GM18517 (cell line): ENCODE measurements around the gene NCL.
"Not testable (repeated sequence)": the region's sequence is repeated elsewhere in the genome, so short reads cannot be mapped to it uniquely, and the experiment has no call there.

Source experiments
- ATAC-seq: cut with Tn5 transposase; IDR thresholded peaks from one replicate; pipeline ENCODE4 v1.9.1; 2021; ENCODE audit warnings: mild to moderate bottlenecking, moderate library complexity; ENCODE audit not compliant: unreplicated experiment

NCL gene

GRCh38 chr2:231433990-231434389, 30.3 kb downstream of the NCL start:
- ATAC-seq, result no peak

- no peak for ATAC-seq
Observed at GRCh38 chr2:231431606-231432005, 32.7 kb downstream of the NCL start.

GRCh38 chr2:231430437-231430836, 33.8 kb downstream of the NCL start:
- ATAC-seq, result not testable (repeated sequence)

GRCh38 chr2:231429901-231430300, 34.4 kb downstream of the NCL start:
- no peak for ATAC-seq

GRCh38 chr2:231429152-231429551, 35.1 kb downstream of the NCL start:
- no peak for ATAC-seq

- ATAC-seq, result no peak
Observed at GRCh38 chr2:231427116-231427515, 37.2 kb downstream of the NCL start.

- no peak for ATAC-seq
Observed at GRCh38 chr2:231425811-231426703, 38.2 kb downstream of the NCL start.

GRCh38 chr2:231425291-231425810, 38.9 kb downstream of the NCL start:
- ATAC-seq, result no peak

- ATAC-seq, result no peak
Observed at GRCh38 chr2:231423176-231423575, 41.1 kb downstream of the NCL start.

GRCh38 chr2:231422056-231422455, 42.2 kb downstream of the NCL start:
- no peak for ATAC-seq

- ATAC-seq, result no peak
Observed at GRCh38 chr2:231421051-231421580, 43.2 kb downstream of the NCL start.

GRCh38 chr2:231418820-231419640, 45.3 kb downstream of the NCL start:
- no peak for ATAC-seq

- ATAC-seq, result no peak
Observed at GRCh38 chr2:231415029-231415428, 49.3 kb downstream of the NCL start.

GRCh38 chr2:231413921-231414476, 50.3 kb downstream of the NCL start:
- ATAC-seq, result no peak

GRCh38 chr2:231413456-231413855, 50.8 kb downstream of the NCL start:
- no peak for ATAC-seq

GRCh38 chr2:231412618-231412963, 51.7 kb downstream of the NCL start:
- ATAC-seq, result no peak

GRCh38 chr2:231411831-231412617, 52.3 kb downstream of the NCL start:
- ATAC-seq, result peak; percentile 91

- ATAC-seq, result no peak
Observed at GRCh38 chr2:231411237-231411636, 53.0 kb downstream of the NCL start.

GRCh38 chr2:231410293-231411004, 53.8 kb downstream of the NCL start:
- ATAC-seq, result no peak

GRCh38 chr2:231409776-231410175, 54.5 kb downstream of the NCL start:
- no peak for ATAC-seq
